AG09319 (cell line): ENCODE measurements around the gene MT3.

Experiments used
- DNase-seq: peaks from one replicate; pipeline ENCODE4 v3.0.0-alpha.2; 2010; ENCODE audit warnings: low read depth; ENCODE audit errors: extremely low read depth
- TF ChIP-seq, protein P1 (sequence below): IDR thresholded peaks from 2 replicates; pipeline ENCODE4 v1.5.1; 2011; ENCODE audit warnings: low read depth, mild to moderate bottlenecking, inconsistent platforms, low read length, moderate library complexity

The MT3 gene

DNA sequence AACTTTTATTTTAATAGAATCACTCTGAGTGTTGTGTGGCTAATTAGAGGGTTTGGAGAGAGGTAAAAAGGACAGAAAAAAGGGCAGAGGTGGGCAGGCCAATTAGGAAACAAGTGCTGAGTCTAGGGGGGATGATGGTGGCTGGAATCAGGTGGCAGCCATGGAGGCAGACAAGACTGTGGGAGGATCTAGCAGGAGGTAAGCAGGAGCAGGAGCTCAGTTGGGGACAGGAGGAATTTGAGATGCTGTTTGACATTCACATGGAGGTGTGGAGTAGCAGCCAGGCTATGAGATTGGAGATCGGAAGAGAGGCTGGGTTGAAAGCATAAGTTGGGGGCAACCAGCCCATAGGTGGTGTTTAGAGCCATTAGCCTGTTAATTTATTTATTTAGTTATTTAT is 28.2 kb upstream of the MT3 start:
- TF ChIP-seq, protein P1, sequence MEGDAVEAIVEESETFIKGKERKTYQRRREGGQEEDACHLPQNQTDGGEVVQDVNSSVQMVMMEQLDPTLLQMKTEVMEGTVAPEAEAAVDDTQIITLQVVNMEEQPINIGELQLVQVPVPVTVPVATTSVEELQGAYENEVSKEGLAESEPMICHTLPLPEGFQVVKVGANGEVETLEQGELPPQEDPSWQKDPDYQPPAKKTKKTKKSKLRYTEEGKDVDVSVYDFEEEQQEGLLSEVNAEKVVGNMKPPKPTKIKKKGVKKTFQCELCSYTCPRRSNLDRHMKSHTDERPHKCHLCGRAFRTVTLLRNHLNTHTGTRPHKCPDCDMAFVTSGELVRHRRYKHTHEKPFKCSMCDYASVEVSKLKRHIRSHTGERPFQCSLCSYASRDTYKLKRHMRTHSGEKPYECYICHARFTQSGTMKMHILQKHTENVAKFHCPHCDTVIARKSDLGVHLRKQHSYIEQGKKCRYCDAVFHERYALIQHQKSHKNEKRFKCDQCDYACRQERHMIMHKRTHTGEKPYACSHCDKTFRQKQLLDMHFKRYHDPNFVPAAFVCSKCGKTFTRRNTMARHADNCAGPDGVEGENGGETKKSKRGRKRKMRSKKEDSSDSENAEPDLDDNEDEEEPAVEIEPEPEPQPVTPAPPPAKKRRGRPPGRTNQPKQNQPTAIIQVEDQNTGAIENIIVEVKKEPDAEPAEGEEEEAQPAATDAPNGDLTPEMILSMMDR = no peak
- DNase-seq = no peak

DNA sequence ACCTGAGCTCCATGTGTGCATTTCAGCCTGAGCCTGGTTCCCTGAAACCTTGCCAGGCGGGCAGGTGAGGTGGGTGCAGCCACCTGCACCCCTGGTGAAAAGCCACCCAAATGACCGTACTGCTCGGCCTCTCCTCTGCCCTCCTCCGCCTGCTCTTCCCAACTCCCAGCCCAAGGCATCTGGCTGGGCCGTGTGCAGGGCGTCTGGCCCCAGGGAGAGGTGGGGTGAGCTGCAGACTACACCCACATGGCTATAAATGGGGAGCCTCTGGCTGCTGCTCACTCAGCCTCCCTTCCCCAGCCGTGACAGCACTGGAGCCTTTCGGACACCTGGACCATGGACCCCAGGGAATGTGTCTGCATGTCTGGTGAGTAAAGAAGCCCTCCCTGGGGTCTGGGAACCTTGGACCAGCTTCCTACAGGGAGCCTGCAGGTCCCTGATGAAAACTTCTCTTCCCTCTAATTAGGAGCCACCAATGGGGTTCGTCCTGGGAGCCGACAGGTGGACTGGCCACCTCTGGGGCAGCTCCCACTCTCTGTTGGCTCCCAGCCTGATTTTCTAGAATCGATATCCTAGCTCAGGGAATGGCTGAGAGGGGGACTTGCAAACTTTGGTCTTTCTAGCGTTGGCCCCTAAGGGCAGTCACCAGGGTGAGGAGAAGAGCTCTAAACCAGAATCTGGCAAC is 24.4 kb upstream of the MT3 start, which contains the start of gene MT4:
Gene MT4, plus strand, starts transcription at position 281 of the 685 bp plus-strand sequence. Its CDS starts 56 bp downstream, at position 337.
- TF ChIP-seq, protein P1 = no peak
- DNase-seq = no peak

DNA sequence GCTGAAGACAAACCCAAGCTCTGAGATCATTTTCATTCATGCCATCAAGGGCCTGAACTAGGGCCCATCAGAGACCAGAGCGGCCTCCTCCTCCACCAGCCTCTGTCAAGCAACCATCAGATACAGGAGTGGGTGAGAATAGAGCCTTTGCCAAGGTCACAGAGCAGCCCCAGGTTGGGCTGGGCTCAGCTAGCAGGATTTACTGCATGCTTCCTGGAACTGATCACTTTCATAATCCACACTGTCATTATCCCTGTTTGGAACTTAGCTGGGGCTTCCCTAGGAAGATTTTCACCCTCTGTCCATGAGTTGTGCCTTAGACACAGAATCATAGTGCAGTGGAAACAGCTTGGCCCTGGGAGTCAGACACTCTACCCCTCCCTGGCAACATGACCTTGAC is 19.4 kb upstream of the MT3 start:
- TF ChIP-seq, protein P1 = no peak
- no peak for DNase-seq

DNA sequence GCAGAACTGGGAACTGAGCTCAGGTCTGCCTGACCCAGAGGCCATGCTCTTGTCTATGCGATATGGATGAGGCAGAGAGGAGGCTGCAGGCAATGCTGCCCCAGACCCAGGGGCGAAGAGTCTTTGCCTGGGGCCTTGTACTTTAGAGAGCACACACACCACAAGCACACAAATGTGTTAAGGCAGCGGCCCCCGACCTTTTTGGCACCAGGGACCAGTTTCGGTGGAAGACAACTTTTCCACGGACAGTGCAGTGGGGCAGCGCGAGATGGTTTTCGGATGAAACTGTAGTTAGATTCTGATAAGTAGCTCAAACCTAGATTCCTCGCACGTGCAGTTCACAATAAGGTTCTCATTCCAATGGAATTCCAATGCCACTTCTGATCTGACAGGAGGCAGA is 17.8 kb upstream of the MT3 start:
- TF ChIP-seq, protein P1 = no peak

DNA sequence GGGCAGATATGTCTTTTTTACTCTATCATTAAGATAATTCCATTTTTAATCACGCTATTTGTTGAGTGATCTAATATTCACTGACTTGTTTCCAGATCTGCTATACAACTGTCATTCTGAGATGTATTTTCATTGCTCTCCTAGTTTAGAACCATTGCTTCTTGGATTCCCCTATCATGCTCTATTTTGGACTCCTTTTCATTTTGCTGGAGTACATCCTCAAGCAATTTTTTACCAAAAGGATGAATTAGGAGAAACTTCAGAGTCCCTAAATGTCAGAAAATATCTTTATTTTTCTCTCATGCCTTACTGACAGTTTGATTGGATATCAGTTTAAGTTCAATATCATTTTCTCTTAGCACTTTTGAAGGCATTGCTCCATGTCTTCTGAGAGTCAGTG is 14.7 kb upstream of the MT3 start:
- no peak for DNase-seq
- TF ChIP-seq, protein P1 = no peak

More for the DNA sequence above, 17.8 kb upstream of the MT3 start:
- DNase-seq = no peak

DNA sequence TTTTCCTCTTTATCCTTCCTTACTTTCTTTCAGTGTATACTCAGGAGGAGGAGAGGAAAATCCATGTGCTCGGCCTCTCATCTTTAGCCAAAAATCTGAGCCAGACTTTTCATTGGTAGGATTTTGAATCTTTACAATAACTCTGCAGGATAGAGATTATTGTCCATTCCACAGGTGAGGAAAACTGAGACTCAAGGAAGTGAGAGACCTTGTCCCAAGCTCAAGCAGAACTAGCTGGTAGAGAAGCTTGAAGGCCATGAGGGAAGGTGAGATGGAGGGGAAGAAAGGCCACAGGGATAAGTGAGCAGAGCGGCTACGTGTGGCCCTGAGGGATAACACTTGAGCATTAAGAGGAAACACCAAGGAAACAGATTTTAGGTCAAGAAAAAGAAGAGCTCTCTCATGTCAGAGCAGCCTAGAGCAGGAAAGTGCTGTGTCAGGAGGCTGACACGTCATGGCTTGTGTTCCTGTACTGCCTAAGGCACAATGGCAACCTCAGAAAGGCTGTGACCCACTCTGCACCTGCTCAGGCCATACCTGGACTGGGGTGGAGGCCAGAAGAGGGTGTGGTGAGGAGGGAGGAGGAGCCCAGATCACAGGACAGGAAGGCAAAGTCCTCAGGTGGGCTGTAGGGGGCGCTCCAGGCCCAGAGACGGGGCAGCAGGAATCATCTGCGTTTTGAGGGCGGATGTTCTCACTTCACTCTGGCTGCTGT is 12.6 kb upstream of the MT3 start:
- TF ChIP-seq, protein P1 = peak; percentile 77
- DNase-seq = peak; percentile 20

DNA sequence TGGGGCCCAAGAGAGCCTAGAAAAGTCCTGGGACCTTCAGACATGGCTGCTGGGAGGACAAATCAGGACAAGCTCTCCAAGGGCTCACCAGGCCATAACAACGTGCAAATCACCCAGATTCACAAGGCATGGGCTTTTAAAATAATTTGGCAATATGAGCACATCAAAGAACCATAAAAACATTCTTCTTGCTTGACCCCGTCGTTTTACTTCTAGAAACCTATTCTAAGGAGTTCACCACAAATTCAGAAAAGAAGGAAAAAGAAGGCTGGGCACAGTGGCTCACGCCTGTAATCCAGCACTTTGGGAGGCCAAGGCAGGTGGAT is 12.1 kb upstream of the MT3 start:
- TF ChIP-seq, protein P1 = no peak
- no peak for DNase-seq
